ENCODE results near the gene PTTG1IP. TPM values are rescaled to one million over a fixed set of nuclear protein-coding genes. Genes with fewer than 3 reads are reported as not detected.
"Not testable (repeated sequence)": the region's sequence is repeated elsewhere in the genome, so short reads cannot be mapped to it uniquely, and the experiment has no call there.

PTTG1IP gene
- total RNA-seq, 2 experiments from 2014 or later = 54.9 to 55.2 TPM

- H3K27ac Mint-ChIP-seq = peak overlapping the region; percentile 87
- no peaks in the 10 kb centered on the region for H3K9me3 Mint-ChIP-seq (ENCODE audit: insufficient read depth)
- peaks cover 62% of the 10 kb centered on the region for H3K36me3 Mint-ChIP-seq (ENCODE audit: low read depth)
- ChIA-PET CTCF (interaction anchor here (0.8 to 8.1 kb wide), 10 partner anchors 11 to 121 kb away, joined by 3 to 74 read pairs (median 4); partner anchors contain the start of gene UBE2G2), POLR2A (interaction anchor here (0.9 to 4.8 kb wide), 4 partner anchors 13 to 41 kb away, joined by 4 to 57 read pairs (median 22); partner anchors contain the start of gene PTTG1IP)
- no peaks in the 10 kb centered on the region for H3K27me3 Mint-ChIP-seq (ENCODE audit: low read depth)
- peaks cover 86% of the 10 kb centered on the region for H3K4me1 Mint-ChIP-seq (ENCODE audit: low read depth)
- peak overlapping the region; percentile 66 for H3K4me3 Mint-ChIP-seq
- ATAC-seq (peak; percentile 61), DNase-seq (peak; percentile 88)
These were observed 40.8 kb upstream of the PTTG1IP start for GRCh38 chr21:44914176-44914874.

GRCh38 chr21:44913425-44914175, 40.1 kb upstream of the PTTG1IP start:
- H3K36me3 Mint-ChIP-seq (ENCODE audit: low read depth) = peaks cover 65% of the 10 kb centered on the region
- H3K9me3 Mint-ChIP-seq (ENCODE audit: insufficient read depth) = no peaks in the 10 kb centered on the region
- peak; percentile 28 for DNase-seq
- ATAC-seq = no peak
- H3K4me1 Mint-ChIP-seq (ENCODE audit: low read depth) = peaks cover 91% of the 10 kb centered on the region
- CTCF ChIA-PET = interaction anchor here (0.8 to 8.1 kb wide), 8 partner anchors 14 to 120 kb away, joined by 3 to 74 read pairs (median 7); partner anchors contain the start of gene UBE2G2
- POLR2A ChIA-PET = interaction anchor here (0.8 to 4.8 kb wide), 5 partner anchors 13 to 40 kb away, joined by 3 to 57 read pairs (median 19); partner anchors contain the start of gene PTTG1IP
- H3K27ac Mint-ChIP-seq = peak overlapping the region; percentile 87
- H3K27me3 Mint-ChIP-seq (ENCODE audit: low read depth) = no peaks in the 10 kb centered on the region
- peak overlapping the region; percentile 66 for H3K4me3 Mint-ChIP-seq

- CTCF ChIA-PET = interaction anchor here (1.0 to 8.1 kb wide), 6 partner anchors 14 to 112 kb away, joined by 3 to 74 read pairs (median 18); partner anchors contain the start of gene UBE2G2
- POLR2A ChIA-PET = interaction anchor here (0.8 to 4.8 kb wide), 7 partner anchors 8 to 39 kb away, joined by 3 to 57 read pairs (median 9); partner anchors contain the start of genes ITGB2 and PTTG1IP
These were observed 39.3 kb upstream of the PTTG1IP start for GRCh38 chr21:44912506-44913412.

GRCh38 chr21:44912158-44912473, 38.6 kb upstream of the PTTG1IP start:
- no peaks in the 10 kb centered on the region for H3K27me3 Mint-ChIP-seq (ENCODE audit: low read depth)
- peak overlapping the region; percentile 73 for H3K4me3 Mint-ChIP-seq
- H3K4me1 Mint-ChIP-seq (ENCODE audit: low read depth) = peaks cover 84% of the 10 kb centered on the region
- ChIA-PET CTCF (interaction anchor here (1.0 to 8.1 kb wide), 8 partner anchors 15 to 112 kb away, joined by 3 to 74 read pairs (median 7); no protein-coding TSS in a partner anchor), POLR2A (interaction anchor here (0.9 to 4.8 kb wide), 6 partner anchors 9 to 111 kb away, joined by 3 to 57 read pairs (median 7); partner anchors contain the start of genes ITGB2 and UBE2G2)
- H3K36me3 Mint-ChIP-seq (ENCODE audit: low read depth) = peaks cover 53% of the 10 kb centered on the region
- peak overlapping the region; percentile 80 for H3K27ac Mint-ChIP-seq
- no peak for ATAC-seq
- DNase-seq = no peak
- no peaks in the 10 kb centered on the region for H3K9me3 Mint-ChIP-seq (ENCODE audit: insufficient read depth)

More at GRCh38 chr21:44912506-44913412, 39.3 kb upstream of the PTTG1IP start:
- peaks cover 59% of the 10 kb centered on the region for H3K36me3 Mint-ChIP-seq (ENCODE audit: low read depth)
- H3K9me3 Mint-ChIP-seq (ENCODE audit: insufficient read depth); DNase-seq; ATAC-seq; H3K27me3 Mint-ChIP-seq (ENCODE audit: low read depth): not testable (repeated sequence)
- peaks cover 87% of the 10 kb centered on the region for H3K4me1 Mint-ChIP-seq (ENCODE audit: low read depth)
- H3K4me3 Mint-ChIP-seq = peak overlapping the region; percentile 73
- H3K27ac Mint-ChIP-seq = peak overlapping the region; percentile 87

GRCh38 chr21:44911384-44912157, 38.1 kb upstream of the PTTG1IP start:
- Mint-ChIP-seq H3K4me1 (ENCODE audit: low read depth) (peaks cover 80% of the 10 kb centered on the region), H3K4me3 (peak overlapping the region; percentile 73), H3K36me3 (ENCODE audit: low read depth) (peaks cover 49% of the 10 kb centered on the region), H3K9me3 (ENCODE audit: insufficient read depth) (no peaks in the 10 kb centered on the region), H3K27ac (peak overlapping the region; percentile 80), H3K27me3 (ENCODE audit: low read depth) (no peaks in the 10 kb centered on the region)
- ChIA-PET CTCF (interaction anchor here (1.0 to 8.1 kb wide), 8 partner anchors 15 to 111 kb away, joined by 3 to 74 read pairs (median 7); no protein-coding TSS in a partner anchor), POLR2A (interaction anchor here (0.9 to 4.8 kb wide), 6 partner anchors 10 to 110 kb away, joined by 3 to 57 read pairs (median 7); partner anchors contain the start of genes ITGB2 and UBE2G2)
- ATAC-seq (peak; percentile 66), DNase-seq (peak; percentile 79)

- Mint-ChIP-seq H3K4me1 (ENCODE audit: low read depth) (peaks cover 77% of the 10 kb centered on the region), H3K9me3 (ENCODE audit: insufficient read depth) (no peaks in the 10 kb centered on the region), H3K36me3 (ENCODE audit: low read depth) (peaks cover 51% of the 10 kb centered on the region), H3K27me3 (ENCODE audit: low read depth) (no peaks in the 10 kb centered on the region), H3K4me3 (peak overlapping the region; percentile 73), H3K27ac (peak overlapping the region; percentile 80)
- ChIA-PET CTCF (interaction anchor here (1.0 to 8.1 kb wide), 7 partner anchors 15 to 111 kb away, joined by 3 to 74 read pairs (median 8); no protein-coding TSS in a partner anchor), POLR2A (interaction anchor here (1.5 to 4.8 kb wide), 3 partner anchors 16 to 110 kb away, joined by 5 to 57 read pairs (median 9); partner anchors contain the start of gene UBE2G2)
- DNase-seq = no peak
- ATAC-seq = no peak
These were observed 37.5 kb upstream of the PTTG1IP start for GRCh38 chr21:44911068-44911383.

- Mint-ChIP-seq H3K27me3 (ENCODE audit: low read depth) (no peaks in the 10 kb centered on the region), H3K9me3 (ENCODE audit: insufficient read depth) (no peaks in the 10 kb centered on the region), H3K36me3 (ENCODE audit: low read depth) (peaks cover 51% of the 10 kb centered on the region), H3K4me3 (peak overlapping the region; percentile 73), H3K27ac (peak overlapping the region; percentile 80), H3K4me1 (ENCODE audit: low read depth) (peaks cover 72% of the 10 kb centered on the region)
- ChIA-PET POLR2A (interaction anchor here (1.5 kb wide), 1 partner anchor 109 kb away, joined by 5 read pairs; the partner anchor contains the start of gene UBE2G2), CTCF (interaction anchor here (1.0 to 8.1 kb wide), 6 partner anchors 17 to 110 kb away, joined by 3 to 74 read pairs (median 14); no protein-coding TSS in a partner anchor)
- DNase-seq (no peak), ATAC-seq (no peak)
These were observed 37.0 kb upstream of the PTTG1IP start for GRCh38 chr21:44910229-44911067.

- no peak for DNase-seq
- no peak overlapping the region for H3K4me3 Mint-ChIP-seq
- peaks cover 52% of the 10 kb centered on the region for H3K36me3 Mint-ChIP-seq (ENCODE audit: low read depth)
- no peaks in the 10 kb centered on the region for H3K9me3 Mint-ChIP-seq (ENCODE audit: insufficient read depth)
- no peaks in the 10 kb centered on the region for H3K27me3 Mint-ChIP-seq (ENCODE audit: low read depth)
- no peak for ATAC-seq
- peaks cover 64% of the 10 kb centered on the region for H3K4me1 Mint-ChIP-seq (ENCODE audit: low read depth)
- CTCF ChIA-PET = interaction anchor here (3.3 kb wide), 1 partner anchor 16 kb away, joined by 19 read pairs; no protein-coding TSS in a partner anchor
- POLR2A ChIA-PET = no interaction called here
- peak overlapping the region; percentile 43 for H3K27ac Mint-ChIP-seq
These were observed 36.2 kb upstream of the PTTG1IP start for GRCh38 chr21:44909719-44910118.

GRCh38 chr21:44908908-44909307, 35.4 kb upstream of the PTTG1IP start:
- H3K4me3 Mint-ChIP-seq = no peak overlapping the region
- H3K27me3 Mint-ChIP-seq (ENCODE audit: low read depth) = no peaks in the 10 kb centered on the region
- peaks cover 56% of the 10 kb centered on the region for H3K36me3 Mint-ChIP-seq (ENCODE audit: low read depth)
- H3K4me1 Mint-ChIP-seq (ENCODE audit: low read depth) = peaks cover 57% of the 10 kb centered on the region
- ATAC-seq (no peak), DNase-seq (no peak)
- H3K9me3 Mint-ChIP-seq (ENCODE audit: insufficient read depth) = no peaks in the 10 kb centered on the region
- CTCF ChIA-PET = no interaction called here
- peak overlapping the region; percentile 18 for H3K27ac Mint-ChIP-seq
- POLR2A ChIA-PET = no interaction called here
